HepG2 (cell line): ENCODE results near the gene ZNF33A. TPM values are rescaled to one million over a fixed set of nuclear protein-coding genes. Genes with fewer than 3 reads are reported as not detected.

Experiments
- ATAC-seq: fragments of 200-7000 bp; cut with Tn5 transposase; 3 replicates; pipeline ENCODE4 v1.9.1; 2020; ENCODE audit warnings: mild to moderate bottlenecking, moderate library complexity
- BruUV-seq: library from RNA; stranded (reverse); fragments of 400-500 nt; replicated peaks from 2 replicates; lab custom pipeline; 2021; lab: Mats Ljungman, UMichigan
- CTCF ChIA-PET: fragments of 300-600 bp; formaldehyde crosslinking; extraction: SDS; loops from one replicate; lab custom pipeline; 2021; ENCODE audit warnings: low total read pairs, inconsistent platforms, low intra/inter-chr PET ratio; lab: Yijun Ruan, JAX
- POLR2A ChIA-PET: fragments of 350-600 bp; sonication (Branson Sonifier 250); formaldehyde crosslinking; loops from one replicate; lab custom pipeline; 2020; ENCODE audit warnings: antibody characterized with exemption, inconsistent platforms; lab: Yijun Ruan, JAX
- DNase-seq: peaks from one replicate; pipeline ENCODE4 v3.0.0-alpha.2; 2015; ENCODE audit warnings: low spot score
- FAIRE-seq: peaks from 3 replicates; lab custom pipeline; 2011; peaks lifted over from hg19 to GRCh38; lab: Jason Lieb, UNC
- H2AFZ ChIP-seq: one replicate; pipeline ENCODE4 v1.6.1; 2011; ENCODE audit warnings: low read length, inconsistent platforms
- H3K27ac ChIP-seq: fragments of 300-600 bp; 3 replicates; pipeline ENCODE4 v1.8.0; 2011; ENCODE audit warnings: mixed run types, mild to moderate bottlenecking, mixed read lengths, low read length, inconsistent platforms; ENCODE audit not compliant: insufficient read depth; ENCODE audit errors: extremely low read length
- H3K27me3 ChIP-seq, 2 experiments: fragments of 200-600 bp in 1 of 2; 2 replicates in 1 of 2; 3 replicates in 1 of 2; pipeline versions ENCODE4 v1.6.0 to v1.8.0; 2011; ENCODE audit warnings: low read length in 2 of 2, mild to moderate bottlenecking in 2 of 2, moderate library complexity in 2 of 2, inconsistent platforms in 1 of 2; ENCODE audit not compliant: insufficient read depth in 2 of 2, control insufficient read depth in 1 of 2
- H3K36me3 ChIP-seq, 2 experiments: fragments of 200-600 bp in 1 of 2; replicated peaks in 1 of 2; 2 replicates in 1 of 2; 3 replicates in 1 of 2; pipeline versions ENCODE4 v1.5.1 to v1.8.0; 2011; ENCODE audit warnings: low read length in 2 of 2, inconsistent platforms in 1 of 2; ENCODE audit not compliant: insufficient read depth in 2 of 2, control insufficient read depth in 1 of 2
- H3K4me1 ChIP-seq: 2 replicates; pipeline ENCODE4 v1.5.1; 2012; ENCODE audit warnings: low read length, inconsistent platforms; ENCODE audit not compliant: insufficient read depth
- H3K4me2 ChIP-seq: 2 replicates; pipeline ENCODE4 v1.6.0; 2011; ENCODE audit warnings: low read depth, low read length, inconsistent platforms
- H3K4me3 ChIP-seq, 3 experiments: fragments of 200-600 bp in 1 of 3; sonication (generic), shearing (Covaris generic) in 1 of 3; replicated peaks in 1 of 3; 2 replicates each; pipeline ENCODE4 v1.5.1; 2011 to 2016; ENCODE audit warnings: low read length in 3 of 3, inconsistent platforms in 2 of 3, low read depth in 2 of 3, mild to moderate bottlenecking in 2 of 3, control low read depth in 1 of 3, mixed read lengths in 1 of 3; ENCODE audit not compliant: insufficient read depth in 1 of 3
- H3K79me2 ChIP-seq: one replicate; pipeline ENCODE4 v1.6.1; 2011; ENCODE audit warnings: low read length, inconsistent platforms; ENCODE audit not compliant: insufficient read depth
- H3K9ac ChIP-seq: 2 replicates; pipeline ENCODE4 v1.6.0; 2011; ENCODE audit warnings: mild to moderate bottlenecking, low read depth, low read length, inconsistent platforms; ENCODE audit not compliant: insufficient read depth
- H3K9me3 ChIP-seq: 2 replicates; pipeline ENCODE4 v1.5.1; 2012; ENCODE audit warnings: mild to moderate bottlenecking, low read length
- H4K20me1 ChIP-seq: 2 replicates; pipeline ENCODE4 v1.6.0; 2011; ENCODE audit warnings: inconsistent platforms, mild to moderate bottlenecking, low read length, moderate library complexity; ENCODE audit not compliant: insufficient read depth
- AGO2 ChIP-seq: fragments of 200-400 bp; formaldehyde crosslinking; optimal IDR thresholded peaks from 2 replicates; pipeline ENCODE3; 2017; ENCODE audit warnings: mild to moderate bottlenecking, low read depth, low read length, moderate library complexity
- ARNT2 ChIP-seq: sonication (generic); formaldehyde crosslinking; IDR thresholded peaks from 2 replicates; pipeline ENCODE4 v1.8.0; 2022; ENCODE audit warnings: mild to moderate bottlenecking, low read depth, missing genetic modification reagents, moderate library complexity
- ATRX ChIP-seq: sonication (generic); formaldehyde crosslinking; IDR thresholded peaks from 2 replicates; pipeline ENCODE4 v1.4.0; 2020; ENCODE audit warnings: missing genetic modification reagents, borderline replicate concordance
- CCAR2 ChIP-seq: fragments of 200-400 bp; formaldehyde crosslinking; optimal IDR thresholded peaks from 2 replicates; pipeline ENCODE3; 2018; ENCODE audit warnings: low read depth, mild to moderate bottlenecking, low read length, moderate library complexity
- CENPBD1 ChIP-seq: sonication (generic); formaldehyde crosslinking; IDR thresholded peaks from 2 replicates; pipeline ENCODE4 v1.8.0; 2022; ENCODE audit warnings: missing genetic modification reagents, low read depth, mild to moderate bottlenecking, borderline replicate concordance
- CTCF ChIP-seq: sonication (generic); formaldehyde crosslinking; IDR thresholded peaks from 2 replicates; pipeline ENCODE4 v1.5.0; 2020; ENCODE audit warnings: mild to moderate bottlenecking, missing genetic modification reagents, moderate library complexity
- EED ChIP-seq: sonication (generic); formaldehyde crosslinking; IDR thresholded peaks from 2 replicates; pipeline ENCODE4 v1.5.0; 2020; ENCODE audit warnings: mild to moderate bottlenecking, missing genetic modification reagents
- EZH2 ChIP-seq: conservative IDR thresholded peaks from 2 replicates; pipeline ENCODE4 v1.6.1; 2012; ENCODE audit warnings: mild to moderate bottlenecking, low read depth, low read length, moderate library complexity
- GATA4 ChIP-seq: sonication (generic); IDR thresholded peaks from 2 replicates; pipeline ENCODE4 v1.6.1; 2016; ENCODE audit warnings: antibody characterized with exemption, low read depth, borderline replicate concordance
- HNRNPUL1 ChIP-seq: fragments of 200-400 bp; formaldehyde crosslinking; IDR thresholded peaks from 2 replicates; pipeline ENCODE4 v1.6.1; 2017; ENCODE audit warnings: low read depth, mild to moderate bottlenecking, low read length, moderate library complexity
- IRF2 ChIP-seq: IDR thresholded peaks from 2 replicates; pipeline ENCODE4 v1.6.1; 2018; ENCODE audit warnings: missing genetic modification reagents, missing compliant biosample characterization
- RCOR2 ChIP-seq: IDR thresholded peaks from 2 replicates; pipeline ENCODE4 v1.6.1; 2016; ENCODE audit warnings: missing biosample characterization, missing genetic modification reagents
- TRIM22 ChIP-seq: fragments of 450-650 bp; IDR thresholded peaks from 2 replicates; pipeline ENCODE4 v1.6.1; 2017
- ZNF441 ChIP-seq: sonication (generic); formaldehyde crosslinking; IDR thresholded peaks from 2 replicates; pipeline ENCODE4 v1.7.0; 2021; ENCODE audit warnings: missing genetic modification reagents, borderline replicate concordance
- ZNF530 ChIP-seq: sonication (generic); formaldehyde crosslinking; IDR thresholded peaks from 2 replicates; pipeline ENCODE4 v1.5.0; 2020; ENCODE audit warnings: low read depth, mild to moderate bottlenecking, missing genetic modification reagents
- ZNF761 ChIP-seq: sonication (generic); formaldehyde crosslinking; conservative IDR thresholded peaks from 2 replicates; pipeline ENCODE4 v1.4.0; 2020; ENCODE audit warnings: mild to moderate bottlenecking, missing genetic modification reagents
- ZNF773 ChIP-seq: sonication (generic); formaldehyde crosslinking; IDR thresholded peaks from 2 replicates; pipeline ENCODE4 v1.4.0; 2020; ENCODE audit warnings: missing genetic modification reagents, borderline replicate concordance
- WGBS: methylation state at CpG from one replicate; pipeline ENCODE4 v1.1.6; 2017; ENCODE audit warnings: low lambda C conversion rate; 5-methylcytosine and 5-hydroxymethylcytosine counted together
- in situ Hi-C: cut with HindIII; loops from 2 replicates; pipeline ENCODE4 v1.10.0; 2017; ENCODE audit warnings: low pct_unique_long_range_greater_than_20kb; ENCODE audit not compliant: extremely low pct_ligation_motif_present
- intact Hi-C: fragments of 100-400 bp; cut with micrococcal nuclease; formaldehyde crosslinking; loops from one replicate; pipeline ENCODE4 v1.10.0; 2022; ENCODE audit not compliant: unreplicated experiment
- polyA plus RNA-seq, 8 experiments: library from polyadenylated mRNA; depleted of rRNA in 3 of 8; stranded (reverse) in 7 of 8; unstranded in 1 of 8; fragments of >200 nt; fragmentation: Illumina TruSeq in 4 of 8; extraction: Trizol in 4 of 8; gene quantifications; 2 replicates each; pipeline versions ENCODE4 v1.2.1 to v1.2.3, GENCODE V29; 2011 to 2016; ENCODE audit warnings: low read depth in 4 of 8, missing spikeins in 1 of 8, mixed read lengths in 1 of 8; ENCODE audit not compliant: insufficient read depth in 1 of 8
- total RNA-seq, 5 experiments: library from RNA; depleted of rRNA; stranded (reverse); fragments of >200 nt; fragmentation: Illumina TruSeq; extraction: Trizol; gene quantifications; 2 replicates each; pipeline ENCODE4 v1.2.3, GENCODE V29; 2016; ENCODE audit warnings: low read depth in 1 of 5

The ZNF33A gene
- total and polyA plus RNA-seq, 2 of the 13 experiments (the other 11 are each of a cell fraction or from before 2014, with no cell fraction given): 13.1 to 22.5 TPM

- TF ChIP-seq CTCF (no peak), ZNF773 (CRISPR knock-in tag) (no peak), ZNF761 (CRISPR knock-in tag) (no peak), ARNT2 (CRISPR knock-in tag) (no peak), ZNF441 (CRISPR knock-in tag) (no peak), AGO2 (no peak)
These were observed 28.4 kb downstream of the ZNF33A start (continued) for GRCh38 chr10:38038932-38039245.

GRCh38 chr10:38043516-38043915 is 33.0 kb downstream of the ZNF33A start:
- Histone ChIP-seq H3K79me2 (no peaks in the 10 kb centered on the region), H3K9me3 (no peaks in the 10 kb centered on the region), H3K4me1 (no peaks in the 10 kb centered on the region), H4K20me1 (no peaks in the 10 kb centered on the region), H3K36me3 (peaks cover 1 to 6% of the 10 kb centered on the region in 2 experiments; a peak in 2 of 5 replicates), H3K27me3 (no peaks in the 10 kb centered on the region), H3K9ac (no peak overlapping the region), H3K4me2 (no peak overlapping the region), H3K27ac (no peak overlapping the region), H3K4me3 (no peak overlapping the region), H2AFZ (no peak overlapping the region)
- no peak for FAIRE-seq
- intact Hi-C loops (no loop called here), in situ Hi-C loops (no loop called here)
- WGBS: 94% methylated on average over 2 of the region's 2 CpGs
- ChIA-PET CTCF (no interaction called here), POLR2A (no interaction called here)
- no peak for DNase-seq
- no peak for ATAC-seq
- BruUV-seq: no TSS peak
- TF ChIP-seq TRIM22 (no peak), EED (CRISPR knock-in tag) (no peak), RCOR2 (CRISPR knock-in tag) (no peak), ATRX (no peak), HNRNPUL1 (no peak), GATA4 (no peak), ZNF530 (no peak), CENPBD1 (CRISPR knock-in tag) (no peak), CCAR2 (no peak), IRF2 (CRISPR knock-in tag) (no peak), EZH2 (no peak)
